ENCODE measurements around the gene SMOC2. TPM values are rescaled to one million over a fixed set of nuclear protein-coding genes. Genes with fewer than 3 reads are reported as not detected.

The SMOC2 gene
- total RNA-seq, 3 donors from 2014 or later (not counting 1 experiment from before 2014, with no cell fraction given), result not detected

- H3K9me3 Mint-ChIP-seq, result no peaks in the 10 kb centered on the region
- H3K27ac Mint-ChIP-seq, result no peak overlapping the region
- no peak overlapping the region for H3K27ac ChIP-seq (ENCODE audit: low read length)
- peaks cover 0 to 3% of the 10 kb centered on the region in 2 donors for H3K4me1 Mint-ChIP-seq
- H3K4me3 Mint-ChIP-seq, result no peak overlapping the region
- H3K9me3 ChIP-seq (ENCODE audit: control insufficient read depth, insufficient read depth, low read length), result no peaks in the 10 kb centered on the region
- intact Hi-C loops (cut with micrococcal nuclease), result no loop called here
- H3K36me3 ChIP-seq (ENCODE audit: control insufficient read depth, insufficient read depth, low read length), result no peaks in the 10 kb centered on the region
- TF ChIP-seq CTCF (IDR thresholded peaks at IDR 0.05), result no peak
- H3K4me3 ChIP-seq (ENCODE audit: low read length), result no peak overlapping the region
- H3K4me1 ChIP-seq (ENCODE audit: control insufficient read depth, insufficient read depth, low read length), result no peaks in the 10 kb centered on the region
- H3K27me3 Mint-ChIP-seq (ENCODE audit: low read depth in 2 of 2), result peaks cover 30 to 43% of the 10 kb centered on the region in 2 donors
- H3K27me3 ChIP-seq (ENCODE audit: control insufficient read depth, insufficient read depth, low read length), result no peaks in the 10 kb centered on the region
- no peak for ATAC-seq
- DNase-seq, result no peak
- 87% methylated on average over 18 of the region's 18 CpGs for WGBS (ENCODE audit: insufficient coverage)
- no peaks in the 10 kb centered on the region for H3K36me3 Mint-ChIP-seq
These were observed 225.9 kb downstream of the SMOC2 start for GRCh38 chr6:168666699-168667427.

GRCh38 chr6:168667428-168667805 lies 226.4 kb downstream of the SMOC2 start:
- Histone ChIP-seq H3K9me3 (ENCODE audit: control insufficient read depth, insufficient read depth, low read length) (no peaks in the 10 kb centered on the region), H3K4me1 (ENCODE audit: control insufficient read depth, insufficient read depth, low read length) (no peaks in the 10 kb centered on the region), H3K27ac (ENCODE audit: low read length) (no peak overlapping the region), H3K36me3 (ENCODE audit: control insufficient read depth, insufficient read depth, low read length) (no peaks in the 10 kb centered on the region), H3K4me3 (ENCODE audit: low read length) (no peak overlapping the region), H3K27me3 (ENCODE audit: control insufficient read depth, insufficient read depth, low read length) (no peaks in the 10 kb centered on the region)
- ATAC-seq, result no peak
- H3K4me1 Mint-ChIP-seq, result peaks cover 0 to 2% of the 10 kb centered on the region in 2 donors
- no peak for DNase-seq
- no peaks in the 10 kb centered on the region for H3K9me3 Mint-ChIP-seq
- H3K27ac Mint-ChIP-seq, result no peak overlapping the region
- intact Hi-C loops (cut with micrococcal nuclease), result no loop called here
- no peak overlapping the region for H3K4me3 Mint-ChIP-seq
- TF ChIP-seq CTCF (IDR thresholded peaks at IDR 0.05), result no peak
- WGBS (ENCODE audit: insufficient coverage), result 91% methylated on average over 7 of the region's 7 CpGs
- H3K27me3 Mint-ChIP-seq (ENCODE audit: low read depth in 2 of 2), result peaks cover 24 to 37% of the 10 kb centered on the region in 2 donors
- no peaks in the 10 kb centered on the region for H3K36me3 Mint-ChIP-seq

- H3K27ac Mint-ChIP-seq, result no peak overlapping the region
- no peak overlapping the region for H3K27ac ChIP-seq (ENCODE audit: low read length)
- intact Hi-C loops (cut with micrococcal nuclease), result no loop called here
- no peaks in the 10 kb centered on the region for H3K9me3 Mint-ChIP-seq
- no peak overlapping the region for H3K4me3 Mint-ChIP-seq
- DNase-seq (no peak), ATAC-seq (peak in 1 of 3 donors; percentile 9)
- no peaks in the 10 kb centered on the region for H3K4me1 ChIP-seq (ENCODE audit: control insufficient read depth, insufficient read depth, low read length)
- H3K4me1 Mint-ChIP-seq, result no peaks in the 10 kb centered on the region
- no peaks in the 10 kb centered on the region for H3K9me3 ChIP-seq (ENCODE audit: control insufficient read depth, insufficient read depth, low read length)
- peaks cover 14 to 17% of the 10 kb centered on the region in 2 donors for H3K27me3 Mint-ChIP-seq (ENCODE audit: low read depth in 2 of 2)
- H3K27me3 ChIP-seq (ENCODE audit: control insufficient read depth, insufficient read depth, low read length), result no peaks in the 10 kb centered on the region
- TF ChIP-seq CTCF (IDR thresholded peaks at IDR 0.05), result no peak
- no peaks in the 10 kb centered on the region for H3K36me3 Mint-ChIP-seq
- 90% methylated on average over 12 of the region's 12 CpGs for WGBS (ENCODE audit: insufficient coverage)
- H3K36me3 ChIP-seq (ENCODE audit: control insufficient read depth, insufficient read depth, low read length), result no peaks in the 10 kb centered on the region
- no peak overlapping the region for H3K4me3 ChIP-seq (ENCODE audit: low read length)
These were observed 229.5 kb downstream of the SMOC2 start for GRCh38 chr6:168670401-168670985.
